HEK293 (cell line): ENCODE results near the gene MAGI1.

Source experiments
- CTCF ChIA-PET: fragments of 350-600 bp; formaldehyde crosslinking; extraction: SDS; loops from one replicate; lab custom pipeline; 2021; ENCODE audit warnings: antibody characterized with exemption; lab: Yijun Ruan, JAX
- POLR2A ChIA-PET: fragments of 300-600 bp; formaldehyde crosslinking; extraction: SDS; loops from one replicate; lab custom pipeline; 2020; ENCODE audit warnings: antibody characterized with exemption, inconsistent platforms; lab: Yijun Ruan, JAX
- H3K27ac ChIP-seq: fragments of 200-500 bp; sonication (Bioruptor generic); 2 replicates; pipeline ENCODE4 v1.5.1; 2014; ENCODE audit warnings: low read depth, low read length, control low read depth, inconsistent platforms; ENCODE audit errors: extremely low read depth
- H3K36me3 ChIP-seq, 2 experiments: fragments of 200-500 bp in 1 of 2; sonication (Bioruptor generic) in 1 of 2; 1 replicate in 1 of 2; 2 replicates in 1 of 2; pipeline ENCODE4 v1.5.1; 2014 to 2017; ENCODE audit warnings: inconsistent platforms in 2 of 2, low read length in 2 of 2; ENCODE audit not compliant: control insufficient read depth in 2 of 2, insufficient read depth in 1 of 2
- H3K4me1 ChIP-seq: fragments of 200-500 bp; sonication (Bioruptor generic); 2 replicates; pipeline ENCODE4 v1.5.1; 2014; ENCODE audit warnings: mild to moderate bottlenecking, low read length, inconsistent platforms; ENCODE audit not compliant: control insufficient read depth, insufficient read depth
- H3K4me3 ChIP-seq: 2 replicates; pipeline ENCODE4 v1.5.1; 2011; ENCODE audit warnings: low read depth, mild to moderate bottlenecking, control low read depth, low read length, moderate library complexity
- H3K9me3 ChIP-seq: fragments of 200-500 bp; sonication (Bioruptor generic); 2 replicates; pipeline ENCODE4 v1.5.1; 2014; ENCODE audit warnings: low read depth, low read length, inconsistent platforms; ENCODE audit not compliant: control insufficient read depth, insufficient read depth
- KLF10 ChIP-seq: fragments of 450-650 bp; IDR thresholded peaks from 2 replicates; pipeline ENCODE4 v1.5.1; 2018; ENCODE audit warnings: missing biosample characterization, mild to moderate bottlenecking, missing genetic modification characterization
- MEIS1 ChIP-seq: sonication (generic); formaldehyde crosslinking; IDR thresholded peaks from 2 replicates; pipeline ENCODE4 v1.8.1; 2022; ENCODE audit warnings: missing genetic modification reagents, mild to moderate bottlenecking, borderline replicate concordance
- OVOL3 ChIP-seq: fragments of 450-650 bp; formaldehyde crosslinking; IDR thresholded peaks from 2 replicates; pipeline ENCODE4 v1.5.1; 2016; ENCODE audit warnings: missing biosample characterization, missing genetic modification characterization
- REPIN1 ChIP-seq: fragments of 450-650 bp; formaldehyde crosslinking; IDR thresholded peaks from 2 replicates; pipeline ENCODE4 v1.5.1; 2017; ENCODE audit warnings: missing biosample characterization, missing genetic modification characterization, low read depth
- ZFHX2 ChIP-seq: fragments of 450-650 bp; formaldehyde crosslinking; conservative IDR thresholded peaks from 2 replicates; pipeline ENCODE4 v1.5.1; 2016; ENCODE audit warnings: missing biosample characterization, missing genetic modification characterization
- ZFP69B ChIP-seq: fragments of 450-650 bp; formaldehyde crosslinking; IDR thresholded peaks from 2 replicates; pipeline ENCODE4 v1.5.1; 2016; ENCODE audit warnings: missing biosample characterization, missing genetic modification characterization
- ZNF155 ChIP-seq: fragments of 450-650 bp; formaldehyde crosslinking; IDR thresholded peaks from 2 replicates; pipeline ENCODE4 v1.5.1; 2016; ENCODE audit warnings: missing biosample characterization, missing genetic modification characterization
- ZNF174 ChIP-seq: fragments of 450-650 bp; formaldehyde crosslinking; IDR thresholded peaks from 2 replicates; pipeline ENCODE4 v1.5.0; 2017; ENCODE audit warnings: missing biosample characterization, mild to moderate bottlenecking, missing genetic modification characterization
- ZNF184 ChIP-seq: fragments of 450-650 bp; IDR thresholded peaks from 2 replicates; pipeline ENCODE4 v1.5.1; 2018; ENCODE audit warnings: missing biosample characterization, mild to moderate bottlenecking, missing genetic modification characterization
- ZNF248 ChIP-seq: fragments of 450-650 bp; formaldehyde crosslinking; IDR thresholded peaks from 2 replicates; pipeline ENCODE4 v1.5.1; 2017; ENCODE audit warnings: missing biosample characterization, missing genetic modification characterization
- ZNF311 ChIP-seq: fragments of 450-650 bp; formaldehyde crosslinking; IDR thresholded peaks from 2 replicates; pipeline ENCODE4 v1.5.1; 2017; ENCODE audit warnings: missing biosample characterization, missing genetic modification characterization, borderline replicate concordance
- ZNF335 ChIP-seq: fragments of 450-650 bp; formaldehyde crosslinking; conservative IDR thresholded peaks from 2 replicates; pipeline ENCODE4 v1.5.1; 2016; ENCODE audit warnings: missing biosample characterization, missing genetic modification characterization
- ZNF391 ChIP-seq: fragments of 450-650 bp; formaldehyde crosslinking; IDR thresholded peaks from 2 replicates; pipeline ENCODE4 v1.5.1; 2016; ENCODE audit warnings: low read depth, missing biosample characterization, missing genetic modification characterization, borderline replicate concordance
- ZNF426 ChIP-seq: fragments of 450-650 bp; formaldehyde crosslinking; IDR thresholded peaks from 2 replicates; pipeline ENCODE4 v1.5.1; 2017; ENCODE audit warnings: missing biosample characterization, missing genetic modification characterization, mild to moderate bottlenecking, inconsistent platforms, moderate library complexity
- ZNF629 ChIP-seq: fragments of 450-650 bp; formaldehyde crosslinking; IDR thresholded peaks from 2 replicates; pipeline ENCODE4 v1.5.1; 2017; ENCODE audit warnings: missing biosample characterization, missing genetic modification characterization
- ZNF670 ChIP-seq: fragments of 450-650 bp; formaldehyde crosslinking; IDR thresholded peaks from 2 replicates; pipeline ENCODE4 v1.5.1; 2016; ENCODE audit warnings: missing biosample characterization, missing genetic modification characterization, low read depth
- ZNF792 ChIP-seq: fragments of 450-650 bp; formaldehyde crosslinking; IDR thresholded peaks from 2 replicates; pipeline ENCODE4 v1.5.1; 2016; ENCODE audit warnings: missing biosample characterization, missing genetic modification characterization
- ZSCAN23 ChIP-seq: fragments of 450-650 bp; formaldehyde crosslinking; IDR thresholded peaks from 2 replicates; pipeline ENCODE4 v1.5.1; 2016; ENCODE audit warnings: missing biosample characterization, missing genetic modification characterization
- TF ChIP-seq, protein P1 (sequence below): fragments of 450-650 bp; formaldehyde crosslinking; IDR thresholded peaks from 2 replicates; pipeline ENCODE4 v1.5.1; 2016; ENCODE audit warnings: missing biosample characterization, missing genetic modification characterization, borderline replicate concordance
- TF ChIP-seq, protein P2 (sequence below): fragments of 450-650 bp; formaldehyde crosslinking; IDR thresholded peaks from 2 replicates; pipeline ENCODE4 v1.5.1; 2016; ENCODE audit warnings: missing biosample characterization, missing genetic modification characterization
- TF ChIP-seq, protein P3 (sequence below): sonication (generic); formaldehyde crosslinking; IDR thresholded peaks from 2 replicates; pipeline ENCODE4 v1.8.1; 2022; ENCODE audit warnings: mild to moderate bottlenecking, moderate library complexity, missing genetic modification reagents
- TF ChIP-seq, protein P4 (sequence below): fragments of 450-650 bp; formaldehyde crosslinking; IDR thresholded peaks from 2 replicates; pipeline ENCODE4 v1.5.1; 2016; ENCODE audit warnings: missing biosample characterization, missing genetic modification characterization
- TF ChIP-seq, protein P5 (sequence below): fragments of 450-650 bp; formaldehyde crosslinking; IDR thresholded peaks from 2 replicates; pipeline ENCODE4 v1.5.1; 2017; ENCODE audit warnings: missing biosample characterization, missing genetic modification characterization

Gene MAGI1

DNA sequence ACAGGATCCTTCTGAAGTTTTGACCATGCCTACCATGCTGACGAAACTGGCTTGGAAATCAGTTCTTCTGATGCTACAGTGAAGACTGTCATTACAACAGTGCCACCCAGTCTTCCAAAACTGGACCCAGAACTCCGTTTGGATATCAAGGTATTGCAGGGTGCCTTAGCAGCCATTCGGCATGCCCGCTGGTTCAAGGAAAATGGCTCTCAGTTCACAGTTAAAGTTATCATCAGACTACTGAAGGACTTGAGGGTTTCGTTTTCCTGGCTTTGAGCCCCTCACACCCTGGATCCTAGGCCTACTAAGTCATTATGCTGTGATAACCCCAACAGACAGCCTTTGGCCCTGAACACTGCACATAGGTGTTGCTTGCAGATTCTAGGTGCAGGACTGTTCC is 351.0 kb downstream of the MAGI1 start (continued):
- TF ChIP-seq, protein P1, sequence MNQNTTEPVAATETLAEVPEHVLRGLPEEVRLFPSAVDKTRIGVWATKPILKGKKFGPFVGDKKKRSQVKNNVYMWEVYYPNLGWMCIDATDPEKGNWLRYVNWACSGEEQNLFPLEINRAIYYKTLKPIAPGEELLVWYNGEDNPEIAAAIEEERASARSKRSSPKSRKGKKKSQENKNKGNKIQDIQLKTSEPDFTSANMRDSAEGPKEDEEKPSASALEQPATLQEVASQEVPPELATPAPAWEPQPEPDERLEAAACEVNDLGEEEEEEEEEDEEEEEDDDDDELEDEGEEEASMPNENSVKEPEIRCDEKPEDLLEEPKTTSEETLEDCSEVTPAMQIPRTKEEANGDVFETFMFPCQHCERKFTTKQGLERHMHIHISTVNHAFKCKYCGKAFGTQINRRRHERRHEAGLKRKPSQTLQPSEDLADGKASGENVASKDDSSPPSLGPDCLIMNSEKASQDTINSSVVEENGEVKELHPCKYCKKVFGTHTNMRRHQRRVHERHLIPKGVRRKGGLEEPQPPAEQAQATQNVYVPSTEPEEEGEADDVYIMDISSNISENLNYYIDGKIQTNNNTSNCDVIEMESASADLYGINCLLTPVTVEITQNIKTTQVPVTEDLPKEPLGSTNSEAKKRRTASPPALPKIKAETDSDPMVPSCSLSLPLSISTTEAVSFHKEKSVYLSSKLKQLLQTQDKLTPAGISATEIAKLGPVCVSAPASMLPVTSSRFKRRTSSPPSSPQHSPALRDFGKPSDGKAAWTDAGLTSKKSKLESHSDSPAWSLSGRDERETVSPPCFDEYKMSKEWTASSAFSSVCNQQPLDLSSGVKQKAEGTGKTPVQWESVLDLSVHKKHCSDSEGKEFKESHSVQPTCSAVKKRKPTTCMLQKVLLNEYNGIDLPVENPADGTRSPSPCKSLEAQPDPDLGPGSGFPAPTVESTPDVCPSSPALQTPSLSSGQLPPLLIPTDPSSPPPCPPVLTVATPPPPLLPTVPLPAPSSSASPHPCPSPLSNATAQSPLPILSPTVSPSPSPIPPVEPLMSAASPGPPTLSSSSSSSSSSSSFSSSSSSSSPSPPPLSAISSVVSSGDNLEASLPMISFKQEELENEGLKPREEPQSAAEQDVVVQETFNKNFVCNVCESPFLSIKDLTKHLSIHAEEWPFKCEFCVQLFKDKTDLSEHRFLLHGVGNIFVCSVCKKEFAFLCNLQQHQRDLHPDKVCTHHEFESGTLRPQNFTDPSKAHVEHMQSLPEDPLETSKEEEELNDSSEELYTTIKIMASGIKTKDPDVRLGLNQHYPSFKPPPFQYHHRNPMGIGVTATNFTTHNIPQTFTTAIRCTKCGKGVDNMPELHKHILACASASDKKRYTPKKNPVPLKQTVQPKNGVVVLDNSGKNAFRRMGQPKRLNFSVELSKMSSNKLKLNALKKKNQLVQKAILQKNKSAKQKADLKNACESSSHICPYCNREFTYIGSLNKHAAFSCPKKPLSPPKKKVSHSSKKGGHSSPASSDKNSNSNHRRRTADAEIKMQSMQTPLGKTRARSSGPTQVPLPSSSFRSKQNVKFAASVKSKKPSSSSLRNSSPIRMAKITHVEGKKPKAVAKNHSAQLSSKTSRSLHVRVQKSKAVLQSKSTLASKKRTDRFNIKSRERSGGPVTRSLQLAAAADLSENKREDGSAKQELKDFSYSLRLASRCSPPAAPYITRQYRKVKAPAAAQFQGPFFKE (tag by site-specific recombination), result no peak
- TF ChIP-seq OVOL3 (tag by site-specific recombination) (no peak), ZNF174 (tag by site-specific recombination) (no peak)
- TF ChIP-seq, all 188 proteins: peak for 0

DNA sequence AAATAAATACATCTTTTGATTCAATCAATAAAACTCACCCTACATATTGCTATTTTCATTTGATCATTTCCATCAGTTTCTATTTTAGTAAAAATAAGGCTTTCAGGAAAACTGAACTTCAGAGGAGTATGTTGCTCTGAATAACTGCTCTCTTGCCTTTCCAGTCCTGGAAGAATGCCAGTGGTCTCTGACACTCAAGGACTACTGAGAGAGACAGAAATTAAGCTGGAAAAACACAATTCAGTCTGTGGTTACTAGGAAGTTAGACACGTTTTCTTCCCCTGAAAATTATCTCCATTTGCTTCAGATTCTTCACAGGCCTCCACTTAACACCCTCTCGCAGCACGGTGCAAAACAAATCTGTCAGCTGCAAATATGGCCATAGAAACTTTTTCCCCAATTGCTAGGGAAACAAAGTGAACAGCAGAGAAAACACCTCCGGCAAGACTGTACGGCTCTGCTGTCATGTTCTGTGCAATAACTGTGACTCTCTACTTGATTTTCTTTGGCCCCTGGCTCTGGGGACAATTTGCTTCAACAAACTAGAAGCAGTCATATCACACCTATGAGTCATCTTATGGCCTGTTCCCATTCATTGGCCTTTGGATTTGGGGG is 353.0 kb downstream of the MAGI1 start:
- CTCF ChIA-PET, result interaction anchor here (0.6 to 1.4 kb wide), 2 partner anchors 13 to 1423 kb away, joined by 3 read pairs; no protein-coding TSS in a partner anchor

DNA sequence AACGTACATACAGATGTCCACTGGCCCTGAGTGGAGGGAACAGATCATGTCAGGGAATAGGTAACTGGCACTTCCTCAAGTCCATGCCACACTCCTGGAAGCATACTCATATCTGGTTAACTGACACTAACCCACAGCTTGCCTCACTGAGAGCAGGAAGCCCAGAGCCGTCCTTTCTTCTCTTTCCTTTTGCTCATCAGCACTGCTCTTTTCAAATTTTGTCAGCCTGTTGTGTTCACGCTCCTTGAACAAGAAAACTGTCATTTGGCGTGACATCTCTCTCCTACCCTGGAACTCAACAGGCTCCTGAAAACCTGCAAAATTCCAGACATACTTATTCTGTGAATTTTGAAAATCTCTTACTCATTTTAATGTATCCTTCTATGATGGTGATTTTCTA is 360.2 kb downstream of the MAGI1 start:
- POLR2A ChIA-PET, result no interaction called here
- TF ChIP-seq ZNF792 (tag by site-specific recombination) (no peak), ZNF426 (no peak), ZNF184 (tag by site-specific recombination) (no peak), ZNF311 (no peak), ZNF670 (tag by site-specific recombination) (no peak), ZNF155 (tag by site-specific recombination) (no peak), ZFHX2 (no peak), ZNF391 (no peak), ZSCAN23 (tag by site-specific recombination) (no peak), MEIS1 (no peak), KLF10 (no peak), ZNF629 (tag by site-specific recombination) (no peak)
- TF ChIP-seq, protein P2, sequence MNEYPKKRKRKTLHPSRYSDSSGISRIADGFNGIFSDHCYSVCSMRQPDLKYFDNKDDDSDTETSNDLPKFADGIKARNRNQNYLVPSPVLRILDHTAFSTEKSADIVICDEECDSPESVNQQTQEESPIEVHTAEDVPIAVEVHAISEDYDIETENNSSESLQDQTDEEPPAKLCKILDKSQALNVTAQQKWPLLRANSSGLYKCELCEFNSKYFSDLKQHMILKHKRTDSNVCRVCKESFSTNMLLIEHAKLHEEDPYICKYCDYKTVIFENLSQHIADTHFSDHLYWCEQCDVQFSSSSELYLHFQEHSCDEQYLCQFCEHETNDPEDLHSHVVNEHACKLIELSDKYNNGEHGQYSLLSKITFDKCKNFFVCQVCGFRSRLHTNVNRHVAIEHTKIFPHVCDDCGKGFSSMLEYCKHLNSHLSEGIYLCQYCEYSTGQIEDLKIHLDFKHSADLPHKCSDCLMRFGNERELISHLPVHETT (tag by site-specific recombination), result no peak
- TF ChIP-seq, protein P3, sequence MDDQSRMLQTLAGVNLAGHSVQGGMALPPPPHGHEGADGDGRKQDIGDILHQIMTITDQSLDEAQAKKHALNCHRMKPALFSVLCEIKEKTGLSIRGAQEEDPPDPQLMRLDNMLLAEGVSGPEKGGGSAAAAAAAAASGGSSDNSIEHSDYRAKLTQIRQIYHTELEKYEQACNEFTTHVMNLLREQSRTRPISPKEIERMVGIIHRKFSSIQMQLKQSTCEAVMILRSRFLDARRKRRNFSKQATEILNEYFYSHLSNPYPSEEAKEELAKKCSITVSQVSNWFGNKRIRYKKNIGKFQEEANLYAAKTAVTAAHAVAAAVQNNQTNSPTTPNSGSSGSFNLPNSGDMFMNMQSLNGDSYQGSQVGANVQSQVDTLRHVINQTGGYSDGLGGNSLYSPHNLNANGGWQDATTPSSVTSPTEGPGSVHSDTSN (CRISPR knock-in tag), result no peak
- TF ChIP-seq, protein P4, sequence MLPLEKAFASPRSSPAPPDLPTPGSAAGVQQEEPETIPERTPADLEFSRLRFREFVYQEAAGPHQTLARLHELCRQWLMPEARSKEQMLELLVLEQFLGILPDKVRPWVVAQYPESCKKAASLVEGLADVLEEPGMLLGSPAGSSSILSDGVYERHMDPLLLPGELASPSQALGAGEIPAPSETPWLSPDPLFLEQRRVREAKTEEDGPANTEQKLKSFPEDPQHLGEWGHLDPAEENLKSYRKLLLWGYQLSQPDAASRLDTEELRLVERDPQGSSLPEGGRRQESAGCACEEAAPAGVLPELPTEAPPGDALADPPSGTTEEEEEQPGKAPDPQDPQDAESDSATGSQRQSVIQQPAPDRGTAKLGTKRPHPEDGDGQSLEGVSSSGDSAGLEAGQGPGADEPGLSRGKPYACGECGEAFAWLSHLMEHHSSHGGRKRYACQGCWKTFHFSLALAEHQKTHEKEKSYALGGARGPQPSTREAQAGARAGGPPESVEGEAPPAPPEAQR (tag by site-specific recombination), result no peak

More for the DNA sequence above, 353.0 kb downstream of the MAGI1 start:
- Histone ChIP-seq H3K36me3 (no peaks in the 10 kb centered on the region), H3K4me3 (no peak overlapping the region), H3K27ac (no peak overlapping the region), H3K9me3 (no peaks in the 10 kb centered on the region), H3K4me1 (no peaks in the 10 kb centered on the region; the same call in 1 of the 2 replicates)
- TF ChIP-seq ZNF335 (no peak), ZNF248 (tag by site-specific recombination) (no peak), REPIN1 (tag by site-specific recombination) (no peak), ZFP69B (tag by site-specific recombination) (no peak)
- TF ChIP-seq, protein P5, sequence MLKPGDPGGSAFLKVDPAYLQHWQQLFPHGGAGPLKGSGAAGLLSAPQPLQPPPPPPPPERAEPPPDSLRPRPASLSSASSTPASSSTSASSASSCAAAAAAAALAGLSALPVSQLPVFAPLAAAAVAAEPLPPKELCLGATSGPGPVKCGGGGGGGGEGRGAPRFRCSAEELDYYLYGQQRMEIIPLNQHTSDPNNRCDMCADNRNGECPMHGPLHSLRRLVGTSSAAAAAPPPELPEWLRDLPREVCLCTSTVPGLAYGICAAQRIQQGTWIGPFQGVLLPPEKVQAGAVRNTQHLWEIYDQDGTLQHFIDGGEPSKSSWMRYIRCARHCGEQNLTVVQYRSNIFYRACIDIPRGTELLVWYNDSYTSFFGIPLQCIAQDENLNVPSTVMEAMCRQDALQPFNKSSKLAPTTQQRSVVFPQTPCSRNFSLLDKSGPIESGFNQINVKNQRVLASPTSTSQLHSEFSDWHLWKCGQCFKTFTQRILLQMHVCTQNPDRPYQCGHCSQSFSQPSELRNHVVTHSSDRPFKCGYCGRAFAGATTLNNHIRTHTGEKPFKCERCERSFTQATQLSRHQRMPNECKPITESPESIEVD (tag by site-specific recombination), result peak; percentile 42; the same call in 1 of the 2 replicates
- POLR2A ChIA-PET, result no interaction called here

More for the DNA sequence above, 360.2 kb downstream of the MAGI1 start:
- no peak overlapping the region for H3K4me3 ChIP-seq
- H3K36me3 ChIP-seq, result no peaks in the 10 kb centered on the region
- H3K9me3 ChIP-seq, result no peaks in the 10 kb centered on the region
- CTCF ChIA-PET, result interaction anchor here (1.0 kb wide), 1 partner anchor 54 kb away, joined by 4 read pairs; no protein-coding TSS in a partner anchor
- H3K27ac ChIP-seq, result no peak overlapping the region
- no peaks in the 10 kb centered on the region; the same call in 1 of the 2 replicates for H3K4me1 ChIP-seq
